Smooth muscle cell of bladder (primary cell): Measurements from ENCODE around the gene TRIM37. TPM values are rescaled to one million over a fixed set of nuclear protein-coding genes. Genes with fewer than 3 reads are reported as not detected.

Experiments
- total RNA-seq: library from RNA; depleted of rRNA; stranded (reverse); fragments of >200 nt; gene quantifications from 2 replicates; pipeline ENCODE4 v1.2.3, GENCODE V29; 2014

TRIM37 gene
- 36.2 and 39.8 TPM in 2 replicates for total RNA-seq

GRCh38 chr17:59106463-59107305 lies at the start of gene TRIM37:
TRIM37 (minus strand) TSS chr17:59106880; CDS start chr17:59106461, 419 bp downstream.

DNA sequence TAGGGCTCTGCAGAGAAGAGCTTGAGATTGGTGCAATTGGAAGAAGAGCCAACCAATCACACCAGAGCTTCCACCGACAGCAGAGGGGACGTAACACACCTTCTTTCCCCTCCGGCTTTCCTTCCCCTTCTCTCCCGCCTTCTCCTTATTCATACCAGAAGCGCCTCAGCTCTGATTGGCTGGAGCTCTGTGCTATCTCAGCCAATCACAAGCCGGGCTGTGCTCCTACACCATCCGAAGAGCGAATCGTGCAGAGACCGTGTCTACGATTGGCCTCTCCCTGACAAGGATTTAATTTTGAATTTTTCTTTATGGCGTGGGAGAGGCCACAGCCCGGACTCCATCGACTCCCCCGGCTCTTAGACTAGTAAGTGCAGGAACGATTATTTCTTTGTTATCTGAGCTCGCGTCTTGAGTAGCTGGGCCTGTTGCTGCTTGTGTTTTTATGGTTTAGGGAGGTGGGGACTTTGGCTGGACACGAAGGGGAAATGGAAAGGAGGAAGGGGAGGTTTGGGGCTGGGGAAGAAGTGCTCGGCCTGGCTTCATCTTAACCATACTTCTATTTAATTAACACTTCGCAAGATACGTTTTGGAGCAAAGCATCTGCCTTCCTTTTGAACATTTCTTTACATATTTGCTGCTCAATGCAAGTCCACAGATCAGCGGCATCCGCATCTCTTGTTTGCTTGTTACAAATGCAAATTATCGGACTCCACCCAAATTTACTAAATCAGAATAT lies 48.9 kb upstream of the TRIM37 start, which contains the start of gene PRR11:
Gene PRR11 (plus strand): TSS at position 308 of the 739 bp plus-strand sequence. CDS start 14,007 bp downstream, outside the sequence.

GRCh38 chr17:59154721-59155438 lies 48.2 kb upstream of the TRIM37 start, which contains the start of gene SKA2:
SKA2 (minus strand) TSS chr17:59155186; CDS start chr17:59155163, 23 bp downstream.

Other genes starting within 250 kb of the TRIM37 start
- 30.9 and 34.0 TPM in 2 replicates for gene SKA2, start 48.3 kb upstream of the TRIM37 start, total RNA-seq
- gene PRR11, start 48.9 kb upstream of the TRIM37 start, total RNA-seq, result 1.9 and 2.4 TPM in 2 replicates
- gene SMG8, start 103.2 kb upstream of the TRIM37 start, total RNA-seq, result 23.6 and 25.2 TPM in 2 replicates
- 1.0 and 1.3 TPM in 2 replicates for gene GDPD1, start 113.6 kb upstream of the TRIM37 start, total RNA-seq
- gene YPEL2, start 224.8 kb upstream of the TRIM37 start, total RNA-seq, result 9.7 and 15.4 TPM in 2 replicates